Measurements from ENCODE around the gene MMAA. TPM values are rescaled to one million over a fixed set of nuclear protein-coding genes. Genes with fewer than 3 reads are reported as not detected.

The MMAA gene
- total RNA-seq, 4 donors from 2014 or later: 2.8 to 5.0 (median 3.8) TPM

- ATAC-seq: no peak
- Histone ChIP-seq H3K4me1 (no peaks in the 10 kb centered on the region), H3K4me3 (no peak overlapping the region), H3K27me3 (no peaks in the 10 kb centered on the region), H3K27ac (no peak overlapping the region), H3K9me3 (no peaks in the 10 kb centered on the region), H3K36me3 (no peaks in the 10 kb centered on the region)
- TF ChIP-seq POLR2A (IDR thresholded peaks at IDR 0.05): no peak
- no peak for TF ChIP-seq EP300 (IDR thresholded peaks at IDR 0.05)
- TF ChIP-seq CTCF (IDR thresholded peaks at IDR 0.05): no peak
- no peak for TF ChIP-seq POLR2AphosphoS5 (IDR thresholded peaks at IDR 0.05)
- WGBS, 2 donors (ENCODE audit: low coverage in 1 of 2): 67 to 68% methylated on average over 4 of the region's 4 CpGs
These were observed 84.8 kb downstream of the MMAA start for GRCh38 chr4:145703850-145704497.

DNA sequence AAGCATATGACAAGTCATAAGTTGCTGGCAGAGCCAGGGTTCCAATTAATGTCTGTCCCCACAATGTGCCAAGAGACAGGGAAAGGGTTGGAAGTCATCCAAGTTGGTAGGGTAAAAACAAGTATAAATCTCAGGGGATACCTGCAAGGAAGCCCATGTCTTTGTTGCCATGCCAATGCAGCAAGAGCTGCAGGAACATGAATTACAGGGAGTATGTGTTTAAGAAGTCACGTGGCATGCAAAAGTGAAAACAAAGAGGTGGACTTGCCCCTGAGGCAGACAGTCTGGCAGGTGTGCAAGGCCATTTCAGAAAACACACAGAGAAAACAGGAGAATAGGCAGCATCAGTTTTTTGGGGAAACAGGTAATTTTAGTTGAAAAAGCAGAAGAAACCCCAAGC lies 90.2 kb downstream of the MMAA start:
- no peak overlapping the region for H3K27ac ChIP-seq
- 83 to 87% methylated on average over 1 of the region's 1 CpG for WGBS, 2 donors (ENCODE audit: low coverage in 1 of 2)
- no peak overlapping the region for H3K4me3 ChIP-seq
- peaks cover 0 to 20% (median 0%) of the 10 kb centered on the region in 3 donors for H3K9me3 ChIP-seq
- H3K4me1 ChIP-seq: no peaks in the 10 kb centered on the region
- no peaks in the 10 kb centered on the region for H3K36me3 ChIP-seq
- no peaks in the 10 kb centered on the region for H3K27me3 ChIP-seq
- TF ChIP-seq POLR2AphosphoS5 (IDR thresholded peaks at IDR 0.05) (no peak), CTCF (IDR thresholded peaks at IDR 0.05) (no peak), POLR2A (IDR thresholded peaks at IDR 0.05) (no peak), EP300 (IDR thresholded peaks at IDR 0.05) (no peak)
- no peak for ATAC-seq

Other genes with a start within 250 kb of the MMAA start
- 10 to 100 TPM; 26.3 to 37.8 (median 29.2) TPM for gene SMAD1, start 137.5 kb upstream of the MMAA start, total RNA-seq
- gene C4orf51, start 60.8 kb downstream of the MMAA start, total RNA-seq: not detected

Data from gastroesophageal sphincter (tissue), 4 donors.